Activated B cell treated with CpG ODN at 0.5 μM for 24 hours (primary cell): ENCODE measurements around the gene NEDD9. TPM values are rescaled to one million over a fixed set of nuclear protein-coding genes. Genes with fewer than 3 reads are reported as not detected.
A peak's percentile ranks its signal among the peaks of the same experiment; 100 is the strongest.

ENCODE experiments used
- ATAC-seq: fragments of 200-7000 bp; cut with Tn5 transposase; one replicate; pipeline ENCODE4 v1.10.0; 2021; ENCODE audit warnings: low read depth, mild to moderate bottlenecking, moderate library complexity
- CTCF ChIA-PET: fragments of 350-600 bp; sonication (Branson Sonifier 250); formaldehyde crosslinking; loops from one replicate; lab custom pipeline; 2021; ENCODE audit warnings: antibody characterized with exemption; lab: Charles Lee
- POLR2A ChIA-PET: fragments of 350-600 bp; sonication (Branson Sonifier 250); formaldehyde crosslinking; loops from one replicate; lab custom pipeline; 2021; ENCODE audit warnings: antibody characterized with exemption; lab: Charles Lee
- DNase-seq: peaks from one replicate; pipeline ENCODE4 v3.0.0; 2022
- H3K27ac Mint-ChIP-seq: one replicate; pipeline ENCODE4 v1.8.0; 2020; ENCODE audit warnings: mixed read lengths
- H3K27me3 Mint-ChIP-seq: one replicate; pipeline ENCODE4 v1.8.0; 2021; ENCODE audit warnings: mixed read lengths
- H3K36me3 Mint-ChIP-seq: one replicate; pipeline ENCODE4 v1.8.0; 2021; ENCODE audit warnings: low read depth, mixed read lengths
- H3K4me1 Mint-ChIP-seq: one replicate; pipeline ENCODE4 v1.8.0; 2021; ENCODE audit warnings: mixed read lengths
- H3K4me3 Mint-ChIP-seq: one replicate; pipeline ENCODE4 v1.8.0; 2020; ENCODE audit warnings: mild to moderate bottlenecking, mixed read lengths
- H3K9me3 Mint-ChIP-seq: one replicate; pipeline ENCODE4 v1.8.0; 2020; ENCODE audit warnings: mixed read lengths
- CTCF ChIP-seq: fragments of 200-600 bp; IDR thresholded peaks from one replicate; pipeline ENCODE4 v1.8.0; 2022; ENCODE audit warnings: antibody characterized with exemption, mild to moderate bottlenecking
- intact Hi-C: fragments of 100-400 bp; cut with micrococcal nuclease; formaldehyde crosslinking; loops from one replicate; pipeline ENCODE4 v1.15.1; 2024
- total RNA-seq: library from RNA; stranded (reverse); gene quantifications from 2 replicates; pipeline ENCODE4 v1.2.3, GENCODE V29; 2022

The NEDD9 gene
- total RNA-seq, 1 donor from 2014 or later = 61.9 TPM

- POLR2A ChIA-PET = no interaction called here
- no peak for TF ChIP-seq CTCF
- Mint-ChIP-seq H3K27me3 (no peaks in the 10 kb centered on the region), H3K36me3 (peaks cover 86% of the 10 kb centered on the region), H3K27ac (no peak overlapping the region), H3K9me3 (no peaks in the 10 kb centered on the region), H3K4me3 (no peak overlapping the region), H3K4me1 (peaks cover 18% of the 10 kb centered on the region)
- intact Hi-C loops = no loop called here
- no peak for DNase-seq
- ATAC-seq = no peak
- CTCF ChIA-PET = no interaction called here
Measured at GRCh38 chr6:11210386-11211138, 21.9 kb downstream of the NEDD9 start.

- H3K9me3 Mint-ChIP-seq = no peaks in the 10 kb centered on the region
- DNase-seq (no peak), ATAC-seq (no peak)
- no peak overlapping the region for H3K4me3 Mint-ChIP-seq
- peaks cover 83% of the 10 kb centered on the region for H3K36me3 Mint-ChIP-seq
- CTCF ChIA-PET = no interaction called here
- intact Hi-C loops = no loop called here
- peaks cover 18% of the 10 kb centered on the region for H3K4me1 Mint-ChIP-seq
- H3K27ac Mint-ChIP-seq = peak overlapping the region; percentile 9
- POLR2A ChIA-PET = no interaction called here
- TF ChIP-seq CTCF = no peak
- H3K27me3 Mint-ChIP-seq = no peaks in the 10 kb centered on the region
Measured at GRCh38 chr6:11209906-11210305, 22.6 kb downstream of the NEDD9 start.

GRCh38 chr6:11209369-11209768 lies 23.1 kb downstream of the NEDD9 start:
- ChIA-PET CTCF (no interaction called here), POLR2A (no interaction called here)
- intact Hi-C loops = no loop called here
- Mint-ChIP-seq H3K4me3 (no peak overlapping the region), H3K36me3 (peaks cover 79% of the 10 kb centered on the region), H3K9me3 (no peaks in the 10 kb centered on the region), H3K4me1 (peaks cover 18% of the 10 kb centered on the region), H3K27ac (peak overlapping the region; percentile 9), H3K27me3 (no peaks in the 10 kb centered on the region)
- DNase-seq (no peak), ATAC-seq (no peak)
- no peak for TF ChIP-seq CTCF

GRCh38 chr6:11208854-11209253 lies 23.6 kb downstream of the NEDD9 start:
- DNase-seq = no peak
- Mint-ChIP-seq H3K4me1 (peaks cover 18% of the 10 kb centered on the region), H3K27ac (no peak overlapping the region), H3K36me3 (peaks cover 78% of the 10 kb centered on the region), H3K27me3 (no peaks in the 10 kb centered on the region), H3K4me3 (no peak overlapping the region), H3K9me3 (no peaks in the 10 kb centered on the region)
- TF ChIP-seq CTCF = no peak
- ChIA-PET POLR2A (no interaction called here), CTCF (no interaction called here)
- intact Hi-C loops = no loop called here
- no peak for ATAC-seq

GRCh38 chr6:11208267-11208666 lies 24.2 kb downstream of the NEDD9 start:
- ChIA-PET POLR2A (no interaction called here), CTCF (no interaction called here)
- H3K9me3 Mint-ChIP-seq = no peaks in the 10 kb centered on the region
- no peak overlapping the region for H3K4me3 Mint-ChIP-seq
- ATAC-seq (no peak), DNase-seq (no peak)
- peaks cover 18% of the 10 kb centered on the region for H3K4me1 Mint-ChIP-seq
- peak overlapping the region; percentile 41 for H3K27ac Mint-ChIP-seq
- TF ChIP-seq CTCF = no peak
- intact Hi-C loops = no loop called here
- no peaks in the 10 kb centered on the region for H3K27me3 Mint-ChIP-seq
- peaks cover 77% of the 10 kb centered on the region for H3K36me3 Mint-ChIP-seq
